Heart left ventricle (tissue), 13 donors: ENCODE data around the gene ANP32E.

Source experiments
- CTCF ChIP-seq, 12 donors: fragments of 200-600 bp; sonication (generic) in 4 of 12; IDR thresholded peaks; one replicate each; pipeline versions ENCODE4 v1.5.0 to v1.8.0; 2018 to 2022; ENCODE audit warnings: antibody characterized with exemption in 12 of 12, mild to moderate bottlenecking in 5 of 12
- POLR2A ChIP-seq, 2 donors: fragments of 450-650 bp; IDR thresholded peaks; one replicate each; pipeline ENCODE4 v1.6.1; 2017; ENCODE audit warnings: antibody characterized with exemption in 2 of 2, mild to moderate bottlenecking in 2 of 2, moderate library complexity in 2 of 2
- donor health status: ischemic (EF 13 %, LVEDD 7.1; RV severe dilation, severe dysfunction).
- donor health status: DM: no; HTN: yes; CAD: no.
- donor health status: DM: no; HTN: no; CAD: no.
- donor health status: ischemic (EF 25% LVEDD 6.9; RV normal size, moderate dysfunction).
- donor health status: ischemic (EF 25% LVEDD 5.7; RV mildly dilated, moderate dysfunction).
- donor health status: ischemic (EF 35%, LVEDD 5.7; RV mildly dilated, moderate dysfunction).
- donor health status: nonischemic (EF 11% LVEDD 7.7; RV severe dilation, severe dysfunction).
- donor health status: DM: yes; HTN: yes; CAD: no.
- donor health status: PGD.
- donor health status: ischemic (EF 29% LVEDD 5.4; RV normal size, mild dysfunction).
- donor health status: nonischemic (EF 23%, LVEDD 6.1; RV moderate dilation, normal function).

GRCh38 chr1:150180474-150180873 lies 55.4 kb downstream of the ANP32E start:
- no peak for TF ChIP-seq CTCF (IDR thresholded peaks at IDR 0.05)
- TF ChIP-seq POLR2A (IDR thresholded peaks at IDR 0.05), result no peak
